Heart left ventricle (tissue), 16 donors: ENCODE results near the gene POU6F2. TPM values are rescaled to one million over a fixed set of nuclear protein-coding genes. Genes with fewer than 3 reads are reported as not detected.

Experiments used
- ATAC-seq, 4 donors: fragments of 200-7000 bp; cut with Tn5 transposase; one replicate each; pipeline ENCODE4 v1.9.1; 2020 to 2022; ENCODE audit warnings: moderate library complexity in 4 of 4, mild to moderate bottlenecking in 3 of 4, moderate number of reproducible peaks in 1 of 4
- DNase-seq, 5 donors: peaks; one replicate each; pipeline ENCODE4 v3.0.0-alpha.2; 2020
- H3K27ac ChIP-seq, 12 donors: fragments of 200-600 bp; sonication (generic) in 4 of 12; one replicate each; pipeline versions ENCODE4 v1.5.0 to v1.8.0; 2016 to 2022; ENCODE audit warnings: mild to moderate bottlenecking in 2 of 12
- H3K27me3 ChIP-seq, 9 donors: fragments of 200-600 bp; sonication (generic) in 2 of 9; one replicate each; pipeline versions ENCODE4 v1.5.1 to v1.8.0; 2016 to 2022; ENCODE audit warnings: mild to moderate bottlenecking in 3 of 9
- H3K36me3 ChIP-seq, 9 donors: fragments of 200-600 bp; sonication (generic) in 2 of 9; one replicate each; pipeline versions ENCODE4 v1.5.0 to v1.8.0; 2018 to 2022; ENCODE audit warnings: mild to moderate bottlenecking in 2 of 9
- H3K4me1 ChIP-seq, 12 donors: fragments of 200-600 bp; sonication (generic) in 4 of 12; one replicate each; pipeline versions ENCODE4 v1.5.0 to v1.8.0; 2016 to 2022; ENCODE audit warnings: mild to moderate bottlenecking in 3 of 12
- H3K4me3 ChIP-seq, 12 donors: fragments of 200-600 bp; sonication (generic) in 4 of 12; one replicate each; pipeline versions ENCODE4 v1.5.0 to v1.8.0; 2017 to 2022; ENCODE audit warnings: mild to moderate bottlenecking in 9 of 12, moderate library complexity in 4 of 12
- H3K9me3 ChIP-seq, 12 donors: fragments of 200-600 bp; sonication (generic) in 4 of 12; one replicate each; pipeline versions ENCODE4 v1.5.0 to v1.8.0; 2016 to 2022; ENCODE audit warnings: mild to moderate bottlenecking in 1 of 12
- CTCF ChIP-seq, 12 donors: fragments of 200-600 bp; sonication (generic) in 4 of 12; IDR thresholded peaks; one replicate each; pipeline versions ENCODE4 v1.5.0 to v1.8.0; 2018 to 2022; ENCODE audit warnings: antibody characterized with exemption in 12 of 12, mild to moderate bottlenecking in 5 of 12
- POLR2A ChIP-seq, 2 donors: fragments of 450-650 bp; IDR thresholded peaks; one replicate each; pipeline ENCODE4 v1.6.1; 2017; ENCODE audit warnings: antibody characterized with exemption in 2 of 2, mild to moderate bottlenecking in 2 of 2, moderate library complexity in 2 of 2
- WGBS, 4 donors: extraction: QIAGEN DNeasy Blood & Tissue Kit in 2 of 4; methylation state at CpG; one replicate each; pipeline versions ENCODE4 v1.1.5 to v1.1.7; 2013 to 2018; 5-methylcytosine and 5-hydroxymethylcytosine counted together
- intact Hi-C, 10 donors: fragments of 100-400 bp; cut with DNase I; formaldehyde crosslinking; loops; one replicate each; pipeline versions ENCODE4 v1.11.1 to v1.14.2; 2022
- polyA plus RNA-seq, 2 donors: library from polyadenylated mRNA; stranded (reverse); fragments of 200-250 nt; gene quantifications; one replicate each; pipeline ENCODE4 v1.2.3, GENCODE V29; 2013
- total RNA-seq, 9 donors: library from RNA; depleted of rRNA in 2 of 9; stranded (reverse); fragments of >200 nt in 2 of 9; fragmentation: NEBNext Ultra II Directional in 3 of 9; extraction: Animal tissue kit (Norgen Biotek cat#: 25700) in 3 of 9; gene quantifications; one replicate each; pipeline versions ENCODE4 v1.1.0 to v1.2.4, GENCODE V29; 2016 to 2023
- donor health status: ischemic (EF 13 %, LVEDD 7.1; RV severe dilation, severe dysfunction).
- donor health status: healthy with polysubstance abuse.
- donor health status: DM: no; HTN: yes; CAD: no.
- donor health status: DM: no; HTN: no; CAD: no.
- donor health status: ischemic (EF 25% LVEDD 6.9; RV normal size, moderate dysfunction).
- donor health status: ischemic (EF 25% LVEDD 5.7; RV mildly dilated, moderate dysfunction).
- donor health status: healthy.
- donor health status: DM: yes; HTN: yes; CAD: no.
- donor health status: ischemic (EF 35%, LVEDD 5.7; RV mildly dilated, moderate dysfunction).
- donor health status: nonischemic (EF 11% LVEDD 7.7; RV severe dilation, severe dysfunction).
- donor health status: DM: yes; HTN: yes; CAD: no.
- donor health status: PGD.
- donor health status: ischemic (EF 29% LVEDD 5.4; RV normal size, mild dysfunction).
- donor health status: nonischemic (EF 23%, LVEDD 6.1; RV moderate dilation, normal function).

The POU6F2 gene
- total and polyA plus RNA-seq, 11 donors, result 0.03 to 1.2 (median 0.38) TPM; not detected in 2

DNA sequence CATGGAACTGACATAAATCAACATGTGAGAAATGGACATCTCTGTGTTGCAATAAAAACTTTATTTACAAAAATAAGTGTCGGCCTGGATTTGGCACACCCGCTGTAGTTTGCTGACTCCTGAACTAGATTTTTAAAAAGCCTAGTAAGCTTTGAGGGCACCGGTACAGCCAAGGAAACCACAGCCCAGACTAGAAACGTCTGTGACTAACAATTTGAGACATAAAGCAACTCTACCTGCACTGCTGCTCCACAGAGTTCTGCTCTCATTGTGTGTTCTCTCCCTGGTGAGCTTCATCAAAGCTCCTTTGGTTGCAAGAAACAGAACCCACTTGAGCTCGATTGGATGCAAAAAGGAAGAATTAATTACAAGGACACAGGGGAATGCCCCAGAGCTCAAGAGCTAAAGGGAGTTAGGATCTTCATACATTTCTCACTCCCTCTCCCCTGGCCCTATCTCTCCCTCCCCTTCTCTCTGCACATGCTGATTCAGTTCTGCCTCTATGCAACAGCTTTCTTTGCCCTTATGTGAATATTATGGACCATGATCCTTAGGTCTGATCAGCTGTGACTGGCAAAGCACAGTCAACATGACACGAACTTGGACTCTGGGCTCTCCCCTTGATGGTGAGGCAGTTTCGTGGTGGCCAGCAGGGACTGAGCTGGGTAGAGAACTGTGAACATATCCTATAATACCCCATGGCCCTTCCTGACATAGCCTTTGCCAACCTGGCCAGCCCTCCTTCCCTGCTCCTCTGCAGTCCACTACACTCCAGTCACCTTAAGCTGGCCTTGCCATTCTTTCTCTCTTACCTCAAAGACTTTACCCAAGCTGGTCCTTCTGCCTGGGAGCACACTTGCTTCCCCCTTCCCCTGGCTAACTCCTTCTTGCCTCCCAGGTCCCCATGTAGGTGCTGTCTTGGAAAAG, 511.0 kb downstream of the POU6F2 start:
- Histone ChIP-seq H3K4me1 (no peaks in the 10 kb centered on the region), H3K36me3 (no peaks in the 10 kb centered on the region), H3K27me3 (peaks cover 0 to 19% (median 0%) of the 10 kb centered on the region in 9 donors), H3K27ac (no peak overlapping the region), H3K4me3 (no peak overlapping the region), H3K9me3 (no peaks in the 10 kb centered on the region)
- DNase-seq (no peak), ATAC-seq (no peak)
- TF ChIP-seq POLR2A (IDR thresholded peaks at IDR 0.05) (no peak), CTCF (IDR thresholded peaks at IDR 0.05) (no peak)
- 72 to 77% (median 72%) methylated on average over 7 of the region's 7 CpGs for WGBS, 4 donors
- intact Hi-C loops, result no loop called here

DNA sequence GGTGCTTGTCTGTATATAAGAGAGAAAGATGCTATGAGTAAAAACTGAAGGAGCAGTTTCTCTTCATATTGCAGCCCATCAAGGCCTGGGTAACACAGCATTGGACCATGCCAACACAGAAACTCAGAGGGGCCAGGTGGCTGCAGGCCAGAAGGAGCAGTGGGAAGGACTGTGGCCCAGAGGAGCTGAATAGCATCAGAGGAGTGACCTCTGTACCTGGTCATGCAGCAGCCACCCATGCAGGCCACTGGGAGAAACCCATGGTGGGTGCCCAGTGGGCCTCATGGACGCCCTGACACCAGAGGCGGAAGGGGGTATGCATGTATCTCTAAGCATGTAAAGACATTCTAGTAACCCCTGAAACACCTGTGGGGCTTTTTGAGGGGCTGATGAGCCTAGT, 512.6 kb downstream of the POU6F2 start:
- WGBS, 4 donors, result 85 to 96% (median 88%) methylated on average over 2 of the region's 2 CpGs
- intact Hi-C loops, result loop anchor here in 1 of 10 donors (10.0 kb wide), 1 partner anchor 45 kb away; no protein-coding TSS in a partner anchor
- DNase-seq, result no peak
- no peak for TF ChIP-seq CTCF (IDR thresholded peaks at IDR 0.05)
- TF ChIP-seq POLR2A (IDR thresholded peaks at IDR 0.05), result no peak
- no peaks in the 10 kb centered on the region for H3K9me3 ChIP-seq
- H3K4me3 ChIP-seq, result no peak overlapping the region
- H3K36me3 ChIP-seq, result no peaks in the 10 kb centered on the region
- H3K27ac ChIP-seq, result no peak overlapping the region
- no peaks in the 10 kb centered on the region for H3K4me1 ChIP-seq
- ATAC-seq, result no peak
- H3K27me3 ChIP-seq, result peaks cover 0 to 19% (median 0%) of the 10 kb centered on the region in 9 donors

- no peak for ATAC-seq
- TF ChIP-seq CTCF (IDR thresholded peaks at IDR 0.05) (no peak), POLR2A (IDR thresholded peaks at IDR 0.05) (no peak)
- no peak overlapping the region for H3K27ac ChIP-seq
- DNase-seq, result no peak
- no peaks in the 10 kb centered on the region for H3K36me3 ChIP-seq
- 86 to 92% (median 90%) methylated on average over 1 of the region's 1 CpG for WGBS, 4 donors
- intact Hi-C loops, result loop anchor here in 1 of 10 donors (10.0 kb wide), 1 partner anchor 49 kb away; no protein-coding TSS in a partner anchor
- H3K27me3 ChIP-seq, result peaks cover 0 to 2% (median 0%) of the 10 kb centered on the region in 9 donors
- H3K4me1 ChIP-seq, result no peaks in the 10 kb centered on the region
- H3K9me3 ChIP-seq, result no peaks in the 10 kb centered on the region
- H3K4me3 ChIP-seq, result no peak overlapping the region
These were observed 516.2 kb downstream of the POU6F2 start for GRCh38 chr7:39493934-39494333.

DNA sequence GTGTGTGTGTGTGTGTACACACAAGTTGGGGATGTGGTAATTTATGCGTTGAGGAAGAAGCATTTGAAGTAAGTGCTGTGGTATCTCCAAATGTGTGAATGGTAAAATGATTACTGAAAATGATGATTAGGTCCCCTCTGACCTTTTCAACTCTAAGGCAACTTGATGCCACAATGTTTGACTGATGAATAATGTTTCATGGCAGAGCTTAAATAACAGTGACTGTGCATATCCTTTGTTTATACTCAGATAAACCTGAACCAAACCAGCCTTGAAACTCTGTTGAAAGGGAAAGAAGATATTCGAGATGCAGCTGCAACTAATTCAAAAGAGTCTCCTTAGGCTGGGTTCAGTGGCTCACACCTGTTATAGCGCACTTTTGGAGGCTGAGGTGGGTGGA, 523.6 kb downstream of the POU6F2 start:
- H3K9me3 ChIP-seq, result no peaks in the 10 kb centered on the region
- no peaks in the 10 kb centered on the region for H3K36me3 ChIP-seq
- H3K27me3 ChIP-seq, result no peaks in the 10 kb centered on the region
- no peak for ATAC-seq
- intact Hi-C loops, result no loop called here
- peaks cover 0 to 3% (median 0%) of the 10 kb centered on the region in 12 donors for H3K4me1 ChIP-seq
- no peak for DNase-seq
- no peak overlapping the region for H3K4me3 ChIP-seq
- H3K27ac ChIP-seq, result no peak overlapping the region
- TF ChIP-seq POLR2A (IDR thresholded peaks at IDR 0.05), result no peak
- no peak for TF ChIP-seq CTCF (IDR thresholded peaks at IDR 0.05)
- 68 to 82% (median 70%) methylated on average over 3 of the region's 3 CpGs for WGBS, 4 donors
